Liver (tissue), 9 donors: ENCODE results near the gene INSYN2B. TPM values are rescaled to one million over a fixed set of nuclear protein-coding genes. Genes with fewer than 3 reads are reported as not detected.

Experiments used
- DNase-seq: peaks from one replicate; pipeline ENCODE4 v3.0.0-alpha.2; 2017; ENCODE audit warnings: low spot score
- H3K27ac ChIP-seq, 2 donors: one replicate each; pipeline ENCODE4 v1.7.0; 2013; ENCODE audit warnings: inconsistent platforms in 2 of 2, low read length in 2 of 2, control low read depth in 1 of 2, low read depth in 1 of 2, mild to moderate bottlenecking in 1 of 2
- H3K27me3 ChIP-seq, 4 donors: one replicate each; pipeline versions ENCODE4 v1.6.1 to v1.7.0; 2013; ENCODE audit warnings: low read length in 3 of 4, inconsistent platforms in 1 of 4, mild to moderate bottlenecking in 1 of 4, moderate library complexity in 1 of 4; ENCODE audit not compliant: control insufficient read depth in 4 of 4, insufficient read depth in 4 of 4
- H3K36me3 ChIP-seq, 4 donors: one replicate each; pipeline versions ENCODE4 v1.6.1 to v1.7.0; 2013; ENCODE audit warnings: low read length in 3 of 4, mild to moderate bottlenecking in 3 of 4, low read depth in 1 of 4, moderate library complexity in 1 of 4; ENCODE audit not compliant: control insufficient read depth in 4 of 4, insufficient read depth in 3 of 4
- H3K4me1 ChIP-seq, 4 donors: one replicate each; pipeline versions ENCODE4 v1.6.1 to v1.7.0; 2013; ENCODE audit warnings: low read length in 3 of 4, mild to moderate bottlenecking in 3 of 4, moderate library complexity in 1 of 4; ENCODE audit not compliant: control insufficient read depth in 4 of 4, insufficient read depth in 4 of 4
- H3K4me3 ChIP-seq, 3 donors: one replicate each; pipeline versions ENCODE4 v1.6.1 to v1.7.0; 2013; ENCODE audit warnings: low read length in 3 of 3, control low read depth in 1 of 3, low read depth in 1 of 3, mild to moderate bottlenecking in 1 of 3
- H3K9ac ChIP-seq, 2 donors: one replicate each; pipeline ENCODE4 v1.7.0; 2013; ENCODE audit warnings: low read length in 2 of 2, mild to moderate bottlenecking in 2 of 2, moderate library complexity in 2 of 2, control low read depth in 1 of 2, low read depth in 1 of 2
- H3K9me3 ChIP-seq, 4 donors: one replicate each; pipeline versions ENCODE4 v1.6.1 to v1.7.0; 2013; ENCODE audit warnings: low read length in 3 of 4; ENCODE audit not compliant: control insufficient read depth in 4 of 4
- ATF3 ChIP-seq: IDR thresholded peaks from 2 replicates; pipeline ENCODE4 v1.6.1; 2016; ENCODE audit warnings: antibody characterized with exemption
- CTCF ChIP-seq: fragments of 150-350 bp; IDR thresholded peaks from 2 replicates; pipeline ENCODE4 v1.5.1; 2017; ENCODE audit warnings: improper control_type of control experiment, low read depth, low read length; ENCODE audit not compliant: missing input control
- EGR1 ChIP-seq, 2 donors: IDR thresholded peaks; 2 replicates each; pipeline ENCODE4 v1.6.1; 2016 to 2018; ENCODE audit warnings: antibody characterized with exemption in 2 of 2, low read depth in 2 of 2
- FOXA1 ChIP-seq: IDR thresholded peaks from 2 replicates; pipeline ENCODE4 v1.6.1; 2016; ENCODE audit warnings: antibody characterized with exemption
- FOXA2 ChIP-seq: IDR thresholded peaks from 2 replicates; pipeline ENCODE4 v1.6.1; 2016; ENCODE audit warnings: antibody characterized with exemption
- GABPA ChIP-seq, 2 donors: IDR thresholded peaks in 1 of 2; conservative IDR thresholded peaks in 1 of 2; 2 replicates each; pipeline ENCODE4 v1.6.1; 2016; ENCODE audit warnings: antibody characterized with exemption in 2 of 2, mild to moderate bottlenecking in 1 of 2, moderate library complexity in 1 of 2
- HNF4G ChIP-seq: IDR thresholded peaks from 2 replicates; pipeline ENCODE4 v1.6.1; 2016; ENCODE audit warnings: antibody characterized with exemption
- JUND ChIP-seq, 2 donors: IDR thresholded peaks; 2 replicates each; pipeline ENCODE4 v1.6.1; 2016; ENCODE audit warnings: antibody characterized with exemption in 2 of 2
- MAX ChIP-seq: IDR thresholded peaks from 2 replicates; pipeline ENCODE4 v1.6.1; 2016; ENCODE audit warnings: antibody characterized with exemption
- NR2F2 ChIP-seq: IDR thresholded peaks from 2 replicates; pipeline ENCODE4 v1.6.1; 2016; ENCODE audit warnings: antibody characterized with exemption
- RAD21 ChIP-seq, 2 donors: IDR thresholded peaks; 2 replicates each; pipeline ENCODE4 v1.6.1; 2016; ENCODE audit warnings: antibody characterized with exemption in 2 of 2, mild to moderate bottlenecking in 2 of 2
- RXRA ChIP-seq, 2 donors: IDR thresholded peaks; 2 replicates each; pipeline ENCODE4 v1.6.1; 2017 to 2018; ENCODE audit warnings: antibody characterized with exemption in 2 of 2, mild to moderate bottlenecking in 1 of 2
- SP1 ChIP-seq: IDR thresholded peaks from 2 replicates; pipeline ENCODE4 v1.6.1; 2018; ENCODE audit warnings: antibody characterized with exemption, mild to moderate bottlenecking
- YY1 ChIP-seq: IDR thresholded peaks from 2 replicates; pipeline ENCODE4 v1.6.1; 2016; ENCODE audit warnings: antibody characterized with exemption, mild to moderate bottlenecking
- ZBTB33 ChIP-seq: IDR thresholded peaks from 2 replicates; pipeline ENCODE4 v1.6.1; 2016; ENCODE audit warnings: antibody characterized with exemption
- WGBS: extraction: QIAGEN DNeasy Blood & Tissue Kit; methylation state at CpG from one replicate; pipeline ENCODE4 v1.1.7; 2013; 5-methylcytosine and 5-hydroxymethylcytosine counted together
- polyA plus RNA-seq, 2 donors: library from polyadenylated mRNA; stranded (reverse) in 1 of 2; unstranded in 1 of 2; fragments of 200-250 nt in 1 of 2; fragments of >200 nt in 1 of 2; fragmentation: Nextera tagmentation in 1 of 2; extraction: Ambion mirVana in 1 of 2; gene quantifications; one replicate each; pipeline versions ENCODE4 v1.2.1 to v1.2.3, GENCODE V29; 2013 to 2015
- total RNA-seq, 2 donors: library from RNA; depleted of rRNA; stranded (reverse); fragments of >200 nt; gene quantifications; one replicate each; pipeline ENCODE4 v1.2.3, GENCODE V29; 2014
- donor health status: healthy.
- donor health status: healthy.
- donor health status: healthy.
- donor health status: healthy.
- donor health status: healthy.

INSYN2B gene
- total and polyA plus RNA-seq, 4 donors: 0.08 to 0.33 (median 0.13) TPM; not detected in 1

GRCh38 chr5:169960659-169961058, 19.6 kb downstream of the INSYN2B start:
- Histone ChIP-seq H3K9me3 (no peaks in the 10 kb centered on the region), H3K36me3 (no peaks in the 10 kb centered on the region), H3K4me3 (no peak overlapping the region), H3K4me1 (no peaks in the 10 kb centered on the region), H3K27ac (no peak overlapping the region), H3K27me3 (no peaks in the 10 kb centered on the region), H3K9ac (no peak overlapping the region)
- 78% methylated on average over 2 of the region's 2 CpGs for WGBS
- DNase-seq: no peak
- TF ChIP-seq NR2F2 (no peak), FOXA1 (no peak)

- TF ChIP-seq FOXA1 (no peak), GABPA (IDR thresholded peaks at IDR 0.05 in 1 of 2, conservative IDR thresholded peaks at IDR 0.05 in 1 of 2) (no peak), RAD21 (IDR thresholded peaks at IDR 0.05) (no peak), SP1 (no peak), YY1 (no peak), NR2F2 (no peak), MAX (no peak), EGR1 (IDR thresholded peaks at IDR 0.05; ENCODE audit: low read depth in 2 of 2) (no peak), HNF4G (no peak), RXRA (IDR thresholded peaks at IDR 0.05) (no peak), ZBTB33 (no peak), JUND (IDR thresholded peaks at IDR 0.05) (no peak), FOXA2 (no peak)
- WGBS: 65% methylated on average over 3 of the region's 3 CpGs
- H3K36me3 ChIP-seq: no peaks in the 10 kb centered on the region
- DNase-seq: no peak
- no peak overlapping the region for H3K9ac ChIP-seq
- H3K9me3 ChIP-seq: no peaks in the 10 kb centered on the region
- H3K4me1 ChIP-seq: no peaks in the 10 kb centered on the region
- no peaks in the 10 kb centered on the region for H3K27me3 ChIP-seq
- no peak overlapping the region for H3K27ac ChIP-seq
- no peak overlapping the region for H3K4me3 ChIP-seq
Measured at GRCh38 chr5:169958278-169958677, 22.0 kb downstream of the INSYN2B start.

- Histone ChIP-seq H3K4me3 (no peak overlapping the region), H3K9me3 (no peaks in the 10 kb centered on the region), H3K4me1 (no peaks in the 10 kb centered on the region), H3K27me3 (no peaks in the 10 kb centered on the region), H3K27ac (no peak overlapping the region), H3K9ac (no peak overlapping the region), H3K36me3 (no peaks in the 10 kb centered on the region)
- DNase-seq: no peak
- TF ChIP-seq ATF3 (no peak), RAD21 (IDR thresholded peaks at IDR 0.05) (no peak), CTCF (no peak), EGR1 (IDR thresholded peaks at IDR 0.05; ENCODE audit: low read depth in 2 of 2) (no peak)
Measured at GRCh38 chr5:169956756-169957155, 23.5 kb downstream of the INSYN2B start.
